Heart left ventricle (tissue), 16 donors: ENCODE results near the gene RCBTB1. TPM values are rescaled to one million over a fixed set of nuclear protein-coding genes. Genes with fewer than 3 reads are reported as not detected.
A peak's percentile ranks its signal among the peaks of the same experiment; 100 is the strongest.

ENCODE experiments used
- ATAC-seq, 4 donors: fragments of 200-7000 bp; cut with Tn5 transposase; one replicate each; pipeline ENCODE4 v1.9.1; 2020 to 2022; ENCODE audit warnings: moderate library complexity in 4 of 4, mild to moderate bottlenecking in 3 of 4, moderate number of reproducible peaks in 1 of 4
- DNase-seq, 5 donors: peaks; one replicate each; pipeline ENCODE4 v3.0.0-alpha.2; 2020
- H3K27ac ChIP-seq, 12 donors: fragments of 200-600 bp; sonication (generic) in 4 of 12; one replicate each; pipeline versions ENCODE4 v1.5.0 to v1.8.0; 2016 to 2022; ENCODE audit warnings: mild to moderate bottlenecking in 2 of 12
- H3K27me3 ChIP-seq, 9 donors: fragments of 200-600 bp; sonication (generic) in 2 of 9; one replicate each; pipeline versions ENCODE4 v1.5.1 to v1.8.0; 2016 to 2022; ENCODE audit warnings: mild to moderate bottlenecking in 3 of 9
- H3K36me3 ChIP-seq, 9 donors: fragments of 200-600 bp; sonication (generic) in 2 of 9; one replicate each; pipeline versions ENCODE4 v1.5.0 to v1.8.0; 2018 to 2022; ENCODE audit warnings: mild to moderate bottlenecking in 2 of 9
- H3K4me1 ChIP-seq, 12 donors: fragments of 200-600 bp; sonication (generic) in 4 of 12; one replicate each; pipeline versions ENCODE4 v1.5.0 to v1.8.0; 2016 to 2022; ENCODE audit warnings: mild to moderate bottlenecking in 3 of 12
- H3K4me3 ChIP-seq, 12 donors: fragments of 200-600 bp; sonication (generic) in 4 of 12; one replicate each; pipeline versions ENCODE4 v1.5.0 to v1.8.0; 2017 to 2022; ENCODE audit warnings: mild to moderate bottlenecking in 9 of 12, moderate library complexity in 4 of 12
- H3K9me3 ChIP-seq, 12 donors: fragments of 200-600 bp; sonication (generic) in 4 of 12; one replicate each; pipeline versions ENCODE4 v1.5.0 to v1.8.0; 2016 to 2022; ENCODE audit warnings: mild to moderate bottlenecking in 1 of 12
- CTCF ChIP-seq, 12 donors: fragments of 200-600 bp; sonication (generic) in 4 of 12; IDR thresholded peaks; one replicate each; pipeline versions ENCODE4 v1.5.0 to v1.8.0; 2018 to 2022; ENCODE audit warnings: antibody characterized with exemption in 12 of 12, mild to moderate bottlenecking in 5 of 12
- POLR2A ChIP-seq, 2 donors: fragments of 450-650 bp; IDR thresholded peaks; one replicate each; pipeline ENCODE4 v1.6.1; 2017; ENCODE audit warnings: antibody characterized with exemption in 2 of 2, mild to moderate bottlenecking in 2 of 2, moderate library complexity in 2 of 2
- WGBS, 4 donors: extraction: QIAGEN DNeasy Blood & Tissue Kit in 2 of 4; methylation state at CpG; one replicate each; pipeline versions ENCODE4 v1.1.5 to v1.1.7; 2013 to 2018; 5-methylcytosine and 5-hydroxymethylcytosine counted together
- intact Hi-C, 10 donors: fragments of 100-400 bp; cut with DNase I; formaldehyde crosslinking; loops; one replicate each; pipeline versions ENCODE4 v1.11.1 to v1.14.2; 2022
- polyA plus RNA-seq, 2 donors: library from polyadenylated mRNA; stranded (reverse); fragments of 200-250 nt; gene quantifications; one replicate each; pipeline ENCODE4 v1.2.3, GENCODE V29; 2013
- total RNA-seq, 9 donors: library from RNA; depleted of rRNA in 2 of 9; stranded (reverse); fragments of >200 nt in 2 of 9; fragmentation: NEBNext Ultra II Directional in 3 of 9; extraction: Animal tissue kit (Norgen Biotek cat#: 25700) in 3 of 9; gene quantifications; one replicate each; pipeline versions ENCODE4 v1.1.0 to v1.2.4, GENCODE V29; 2016 to 2023
- donor health status: ischemic (EF 13 %, LVEDD 7.1; RV severe dilation, severe dysfunction).
- donor health status: healthy with polysubstance abuse.
- donor health status: DM: no; HTN: yes; CAD: no.
- donor health status: DM: no; HTN: no; CAD: no.
- donor health status: ischemic (EF 25% LVEDD 6.9; RV normal size, moderate dysfunction).
- donor health status: ischemic (EF 25% LVEDD 5.7; RV mildly dilated, moderate dysfunction).
- donor health status: healthy.
- donor health status: DM: yes; HTN: yes; CAD: no.
- donor health status: ischemic (EF 35%, LVEDD 5.7; RV mildly dilated, moderate dysfunction).
- donor health status: nonischemic (EF 11% LVEDD 7.7; RV severe dilation, severe dysfunction).
- donor health status: DM: yes; HTN: yes; CAD: no.
- donor health status: PGD.
- donor health status: ischemic (EF 29% LVEDD 5.4; RV normal size, mild dysfunction).
- donor health status: nonischemic (EF 23%, LVEDD 6.1; RV moderate dilation, normal function).

Gene RCBTB1
- total and polyA plus RNA-seq, 11 donors, result 8.5 to 25.8 (median 16.2) TPM

- 87 to 91% (median 90%) methylated on average over 3 of the region's 3 CpGs for WGBS, 4 donors
- DNase-seq (no peak), ATAC-seq (no peak)
- no peak overlapping the region for H3K27ac ChIP-seq
- peaks cover 0 to 23% (median 13%) of the 10 kb centered on the region in 12 donors for H3K4me1 ChIP-seq
- H3K36me3 ChIP-seq, result peaks cover 0 to 14% (median 0%) of the 10 kb centered on the region in 9 donors
- H3K4me3 ChIP-seq, result no peak overlapping the region
- no peaks in the 10 kb centered on the region for H3K27me3 ChIP-seq
- TF ChIP-seq CTCF (IDR thresholded peaks at IDR 0.05) (no peak), POLR2A (IDR thresholded peaks at IDR 0.05) (no peak)
- intact Hi-C loops, result loop anchor here in 3 of 10 donors (10.0 kb wide), 2 partner anchors 92 to 142 kb away; partner anchors contain the start of genes PHF11 (in 2 of the 3), CAB39L (in 1 of the 3) and SETDB2 (in 1 of the 3)
- no peaks in the 10 kb centered on the region for H3K9me3 ChIP-seq
Observed at GRCh38 chr13:49586717-49587116, 1.4 kb upstream of the RCBTB1 start.

GRCh38 chr13:49584771-49585182 is 581 bp downstream of the RCBTB1 start:
- TF ChIP-seq POLR2A (IDR thresholded peaks at IDR 0.05) (no peak), CTCF (IDR thresholded peaks at IDR 0.05) (no peak)
- intact Hi-C loops, result loop anchor here in 3 of 10 donors (10.0 kb wide), 2 partner anchors 90 to 140 kb away; partner anchors contain the start of genes PHF11 (in 2 of the 3), CAB39L (in 1 of the 3) and SETDB2 (in 1 of the 3)

GRCh38 chr13:49580980-49581680 is 4.2 kb downstream of the RCBTB1 start:
- H3K4me3 ChIP-seq, result no peak overlapping the region
- no peak for ATAC-seq

More at GRCh38 chr13:49584771-49585182, 581 bp downstream of the RCBTB1 start:
- DNase-seq, result no peak
- Histone ChIP-seq H3K4me1 (peaks cover 0 to 23% (median 13%) of the 10 kb centered on the region in 12 donors), H3K27me3 (no peaks in the 10 kb centered on the region), H3K36me3 (peaks cover 0 to 30% (median 7%) of the 10 kb centered on the region in 9 donors), H3K4me3 (peak overlapping the region; percentile 73 to 99 (median 91)), H3K27ac (peak overlapping the region in 11 of 12 donors; percentile 66 to 93 (median 84)), H3K9me3 (no peaks in the 10 kb centered on the region)
- peak in 1 of 4 donors; percentile 4 for ATAC-seq
- 1 to 2% (median 1%) methylated on average over 16 of the region's 16 CpGs for WGBS, 4 donors

More at GRCh38 chr13:49580980-49581680, 4.2 kb downstream of the RCBTB1 start:
- no peaks in the 10 kb centered on the region for H3K9me3 ChIP-seq
- WGBS, 4 donors, result 81 to 92% (median 90%) methylated on average over 5 of the region's 5 CpGs
- no peak for TF ChIP-seq CTCF (IDR thresholded peaks at IDR 0.05)
- TF ChIP-seq POLR2A (IDR thresholded peaks at IDR 0.05), result no peak
- H3K27me3 ChIP-seq, result no peaks in the 10 kb centered on the region
- no peak overlapping the region for H3K27ac ChIP-seq
- DNase-seq, result no peak
- intact Hi-C loops, result loop anchor here in 3 of 10 donors (10.0 kb wide), 2 partner anchors 86 to 136 kb away; partner anchors contain the start of genes PHF11 (in 2 of the 3), CAB39L (in 1 of the 3) and SETDB2 (in 1 of the 3)
- peaks cover 0 to 38% (median 18%) of the 10 kb centered on the region in 12 donors for H3K4me1 ChIP-seq
- H3K36me3 ChIP-seq, result peaks cover 0 to 47% (median 20%) of the 10 kb centered on the region in 9 donors
